K562 (cell line): ENCODE data around the gene HPS4. TPM values are rescaled to one million over a fixed set of nuclear protein-coding genes. Genes with fewer than 3 reads are reported as not detected.

Experiments
- CBX5 ChIP-seq: IDR thresholded peaks from 2 replicates; pipeline ENCODE4 v1.6.1; 2014; ENCODE audit warnings: low read depth, borderline replicate concordance
- CHD4 ChIP-seq: fragments of 200-600 bp; sonication (generic); IDR thresholded peaks from 3 replicates; pipeline ENCODE4 v1.6.1; 2012; ENCODE audit warnings: low read depth, mild to moderate bottlenecking, mixed read lengths, low read length, inconsistent platforms; ENCODE audit not compliant: insufficient read depth, insufficient replicate concordance, poor library complexity, severe bottlenecking
- MTA3 ChIP-seq: fragments of 450-650 bp; formaldehyde crosslinking; IDR thresholded peaks from 2 replicates; pipeline ENCODE4 v1.6.1; 2017; ENCODE audit warnings: mild to moderate bottlenecking, borderline replicate concordance
- NR3C1 ChIP-seq: sonication (generic); formaldehyde crosslinking; IDR thresholded peaks from 2 replicates; pipeline ENCODE4 v1.8.1; 2022; ENCODE audit warnings: missing genetic modification reagents
- RHOXF2B ChIP-seq: fragments of 250-450 bp; sonication (Bioruptor Pico); conservative IDR thresholded peaks from 2 replicates; pipeline ENCODE4 v1.5.1; 2021
- SAP30 ChIP-seq: fragments of 200-600 bp; sonication (generic); IDR thresholded peaks from 2 replicates; pipeline ENCODE4 v1.6.1; 2012; ENCODE audit warnings: borderline replicate concordance, low read depth, mild to moderate bottlenecking, moderate library complexity, low read length, control low read depth, inconsistent platforms; ENCODE audit not compliant: insufficient read depth, poor library complexity, severe bottlenecking
- TBP ChIP-seq: optimal IDR thresholded peaks from 2 replicates; pipeline ENCODE3; 2011; ENCODE audit warnings: low read depth, low read length, improper control_type of control experiment
- YY1 ChIP-seq, 3 experiments: IDR thresholded peaks; 2 replicates each; pipeline ENCODE4 v1.6.1; 2011; ENCODE audit warnings: low read length in 2 of 3, mild to moderate bottlenecking in 2 of 3, moderate library complexity in 2 of 3, borderline replicate concordance in 1 of 3, control low read depth in 1 of 3, low read depth in 1 of 3; ENCODE audit not compliant: insufficient read depth in 3 of 3, insufficient replicate concordance in 2 of 3, control insufficient read depth in 1 of 3, insufficient read length in 1 of 3; ENCODE audit errors: extremely low read depth in 1 of 3
- ZNF24 ChIP-seq: fragments of 450-650 bp; IDR thresholded peaks from 2 replicates; pipeline ENCODE4 v1.6.1; 2016
- ZNF324 ChIP-seq: fragments of 250-450 bp; sonication (Bioruptor Pico); IDR thresholded peaks from 2 replicates; pipeline ENCODE4 v1.4.0; 2020; ENCODE audit warnings: mild to moderate bottlenecking
- ZNF444 ChIP-seq: fragments of 250-450 bp; sonication (Bioruptor Pico); IDR thresholded peaks from 2 replicates; pipeline ENCODE4 v1.4.0; 2020; ENCODE audit warnings: mild to moderate bottlenecking, moderate library complexity
- ZNF507 ChIP-seq: conservative IDR thresholded peaks from 2 replicates; pipeline ENCODE4 v1.6.1; 2017; ENCODE audit warnings: missing genetic modification characterization, missing compliant biosample characterization
- ZNF717 ChIP-seq: fragments of 250-450 bp; sonication (Bioruptor Pico); IDR thresholded peaks from 2 replicates; pipeline ENCODE4 v1.5.0; 2021
- polyA plus RNA-seq, 8 experiments: library from polyadenylated mRNA; depleted of rRNA in 4 of 8; stranded (reverse) in 5 of 8; unstranded in 3 of 8; fragments of >200 nt; fragmentation: Nextera tagmentation in 2 of 8; fragmentation: Illumina TruSeq in 1 of 8; extraction: Ambion mirVana in 2 of 8; extraction: Trizol in 1 of 8; gene quantifications; 2 replicates each; pipeline versions ENCODE4 v1.2.1 to v1.2.3, GENCODE V29; 2011 to 2014; ENCODE audit warnings: inconsistent platforms in 1 of 8, missing spikeins in 1 of 8
- total RNA-seq, 7 experiments: library from RNA; depleted of rRNA in 6 of 7; stranded (reverse); fragments of >200 nt in 6 of 7; fragmentation: Illumina TruSeq in 2 of 7; extraction: Trizol in 2 of 7; gene quantifications; 2 replicates each; pipeline versions ENCODE4 v1.2.1 to v1.2.3, GENCODE V29; 2011 to 2021; ENCODE audit warnings: low replicate concordance in 1 of 7
- TF ChIP-seq, protein P1 (sequence below): conservative IDR thresholded peaks from 2 replicates; pipeline ENCODE4 v1.6.1; 2011; ENCODE audit warnings: low read depth, mild to moderate bottlenecking, low read length; ENCODE audit not compliant: control insufficient read depth
- TF ChIP-seq, protein P2 (sequence below), 2 experiments: fragments of 450-650 bp; IDR thresholded peaks; 2 replicates each; pipeline ENCODE4 v1.6.1; 2016; ENCODE audit warnings: mild to moderate bottlenecking in 2 of 2, borderline replicate concordance in 1 of 2, low read depth in 1 of 2, moderate library complexity in 1 of 2
- TF ChIP-seq, protein P3 (sequence below): sonication (generic); formaldehyde crosslinking; IDR thresholded peaks from 2 replicates; pipeline ENCODE4 v1.8.1; 2023; ENCODE audit warnings: mild to moderate bottlenecking, missing genetic modification reagents

The HPS4 gene
- total and polyA plus RNA-seq, 9 of the 15 experiments (the other 6 are each of a cell fraction or from before 2014, with no cell fraction given): 12.8 to 29.2 (median 25.3) TPM

DNA sequence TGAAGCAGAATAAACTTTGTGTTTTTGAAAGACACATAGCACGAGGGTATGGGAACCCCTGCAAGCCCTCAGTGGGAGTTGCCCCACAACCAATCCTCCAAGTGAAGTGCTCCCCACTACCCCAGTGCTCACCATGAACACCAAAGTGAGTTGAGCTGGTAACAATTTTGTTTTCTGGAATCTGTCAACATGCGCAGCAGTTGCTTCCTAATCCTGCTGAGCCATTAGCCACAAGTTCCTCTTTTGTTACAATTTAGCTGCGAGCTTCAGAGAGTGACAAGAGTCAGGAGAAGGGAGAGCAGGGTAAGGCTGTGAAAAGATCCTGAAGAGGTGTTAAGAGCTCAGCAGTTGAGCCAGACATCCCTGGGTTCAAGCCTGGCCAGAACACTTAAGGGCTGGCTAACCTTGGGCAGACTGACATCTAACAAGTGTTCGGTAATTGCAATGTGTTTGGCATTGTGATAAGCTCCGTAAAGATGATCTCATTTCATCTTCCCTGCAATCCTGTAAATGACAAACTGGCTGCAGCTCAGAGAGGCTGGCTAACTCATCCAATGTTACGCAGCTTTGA, 78.6 kb downstream of the HPS4 start (continued):
- TF ChIP-seq, protein P1, sequence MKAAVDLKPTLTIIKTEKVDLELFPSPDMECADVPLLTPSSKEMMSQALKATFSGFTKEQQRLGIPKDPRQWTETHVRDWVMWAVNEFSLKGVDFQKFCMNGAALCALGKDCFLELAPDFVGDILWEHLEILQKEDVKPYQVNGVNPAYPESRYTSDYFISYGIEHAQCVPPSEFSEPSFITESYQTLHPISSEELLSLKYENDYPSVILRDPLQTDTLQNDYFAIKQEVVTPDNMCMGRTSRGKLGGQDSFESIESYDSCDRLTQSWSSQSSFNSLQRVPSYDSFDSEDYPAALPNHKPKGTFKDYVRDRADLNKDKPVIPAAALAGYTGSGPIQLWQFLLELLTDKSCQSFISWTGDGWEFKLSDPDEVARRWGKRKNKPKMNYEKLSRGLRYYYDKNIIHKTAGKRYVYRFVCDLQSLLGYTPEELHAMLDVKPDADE: no peak
- TF ChIP-seq ZNF507 (tag) (no peak), MTA3 (0 out of 2 replicates have a peak, but pooled peaks have one; percentile 65), RHOXF2B (CRISPR knock-in tag) (no peak), ZNF324 (no peak), TBP (peak; percentile 55), ZNF717 (CRISPR knock-in tag) (no peak), ZNF24 (no peak), ZNF444 (CRISPR knock-in tag) (no peak), YY1 (IDR thresholded peaks at IDR 0.05; ENCODE audit: borderline replicate concordance in 1 of 3, control insufficient read depth in 1 of 3, extremely low read depth in 1 of 3, insufficient read depth in 3 of 3, insufficient read length in 1 of 3, insufficient replicate concordance in 2 of 3, low read depth in 1 of 3, low read length in 2 of 3) (no peak), CBX5 (0 out of 2 replicates have a peak, but pooled peaks have one; percentile 27), CHD4 (no peak), NR3C1 (CRISPR knock-in tag) (no peak), SAP30 (no peak)
- TF ChIP-seq, protein P2, sequence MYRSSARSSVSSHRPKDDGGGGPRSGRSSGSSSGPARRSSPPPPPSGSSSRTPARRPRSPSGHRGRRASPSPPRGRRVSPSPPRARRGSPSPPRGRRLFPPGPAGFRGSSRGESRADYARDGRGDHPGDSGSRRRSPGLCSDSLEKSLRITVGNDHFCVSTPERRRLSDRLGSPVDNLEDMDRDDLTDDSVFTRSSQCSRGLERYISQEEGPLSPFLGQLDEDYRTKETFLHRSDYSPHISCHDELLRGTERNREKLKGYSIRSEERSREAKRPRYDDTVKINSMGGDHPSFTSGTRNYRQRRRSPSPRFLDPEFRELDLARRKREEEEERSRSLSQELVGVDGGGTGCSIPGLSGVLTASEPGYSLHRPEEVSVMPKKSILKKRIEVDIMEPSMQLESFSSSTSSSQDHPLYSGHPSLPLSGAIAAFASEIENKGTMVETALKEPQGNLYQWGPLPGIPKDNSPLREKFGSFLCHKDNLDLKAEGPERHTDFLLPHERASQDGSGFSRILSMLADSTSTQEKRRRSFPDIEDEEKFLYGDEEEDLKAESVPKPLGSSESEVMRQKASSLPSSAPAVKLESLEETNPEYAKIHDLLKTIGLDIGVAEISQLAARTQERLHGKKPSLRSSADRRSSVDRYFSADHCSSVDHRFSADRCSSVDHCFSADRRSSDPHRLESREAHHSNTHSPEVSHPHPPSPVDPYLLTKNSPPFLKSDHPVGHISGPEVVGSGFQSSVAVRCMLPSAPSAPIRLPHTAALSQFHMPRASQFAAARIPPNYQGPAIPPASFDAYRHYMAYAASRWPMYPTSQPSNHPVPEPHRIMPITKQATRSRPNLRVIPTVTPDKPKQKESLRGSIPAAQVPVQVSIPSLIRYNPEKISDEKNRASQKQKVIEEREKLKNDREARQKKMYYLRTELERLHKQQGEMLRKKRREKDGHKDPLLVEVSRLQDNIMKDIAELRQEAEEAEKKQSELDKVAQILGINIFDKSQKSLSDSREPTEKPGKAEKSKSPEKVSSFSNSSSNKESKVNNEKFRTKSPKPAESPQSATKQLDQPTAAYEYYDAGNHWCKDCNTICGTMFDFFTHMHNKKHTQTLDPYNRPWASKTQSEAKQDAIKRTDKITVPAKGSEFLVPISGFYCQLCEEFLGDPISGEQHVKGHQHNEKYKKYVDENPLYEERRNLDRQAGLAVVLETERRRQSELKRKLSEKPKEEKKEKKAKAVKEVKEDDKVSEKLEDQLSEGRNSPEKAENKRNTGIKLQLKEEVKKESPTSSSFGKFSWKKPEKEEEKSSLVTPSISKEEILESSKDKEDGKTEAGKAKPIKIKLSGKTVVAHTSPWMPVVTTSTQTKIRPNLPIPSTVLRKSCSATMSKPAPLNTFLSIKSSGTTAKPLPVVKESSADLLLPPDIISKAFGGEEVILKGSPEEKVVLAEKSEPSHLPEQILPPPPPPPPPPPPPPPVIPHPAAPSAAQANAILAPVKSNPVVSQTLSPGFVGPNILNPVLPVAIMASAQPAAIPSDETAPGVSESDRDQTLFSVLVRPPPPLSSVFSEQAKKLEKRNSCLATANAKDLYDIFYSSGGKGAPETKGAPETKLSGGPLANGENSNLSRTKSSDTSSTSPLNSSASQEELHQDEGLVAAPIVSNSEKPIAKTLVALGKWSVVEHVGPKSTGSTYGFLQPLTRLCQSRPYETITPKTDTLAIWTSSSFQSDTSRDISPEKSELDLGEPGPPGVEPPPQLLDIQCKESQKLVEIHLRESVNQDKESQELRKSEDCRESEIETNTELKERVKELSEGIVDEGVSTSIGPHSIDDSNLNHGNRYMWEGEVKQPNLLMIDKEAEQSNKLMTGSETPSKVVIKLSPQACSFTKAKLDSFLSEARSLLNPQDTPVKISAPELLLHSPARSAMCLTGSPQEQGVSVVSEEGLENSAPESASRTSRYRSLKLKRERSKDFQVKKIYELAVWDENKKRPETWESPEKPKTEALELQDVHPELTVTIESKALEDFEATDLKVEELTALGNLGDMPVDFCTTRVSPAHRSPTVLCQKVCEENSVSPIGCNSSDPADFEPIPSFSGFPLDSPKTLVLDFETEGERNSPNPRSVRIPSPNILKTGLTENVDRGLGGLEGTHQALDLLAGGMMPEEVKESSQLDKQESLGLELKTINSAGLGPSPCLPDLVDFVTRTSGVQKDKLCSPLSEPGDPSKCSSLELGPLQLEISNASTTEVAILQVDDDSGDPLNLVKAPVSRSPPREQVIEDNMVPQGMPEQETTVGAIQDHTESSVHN (IDR thresholded peaks at IDR 0.05; ENCODE audit: borderline replicate concordance in 1 of 2, low read depth in 1 of 2): no peak
- TF ChIP-seq, protein P3, sequence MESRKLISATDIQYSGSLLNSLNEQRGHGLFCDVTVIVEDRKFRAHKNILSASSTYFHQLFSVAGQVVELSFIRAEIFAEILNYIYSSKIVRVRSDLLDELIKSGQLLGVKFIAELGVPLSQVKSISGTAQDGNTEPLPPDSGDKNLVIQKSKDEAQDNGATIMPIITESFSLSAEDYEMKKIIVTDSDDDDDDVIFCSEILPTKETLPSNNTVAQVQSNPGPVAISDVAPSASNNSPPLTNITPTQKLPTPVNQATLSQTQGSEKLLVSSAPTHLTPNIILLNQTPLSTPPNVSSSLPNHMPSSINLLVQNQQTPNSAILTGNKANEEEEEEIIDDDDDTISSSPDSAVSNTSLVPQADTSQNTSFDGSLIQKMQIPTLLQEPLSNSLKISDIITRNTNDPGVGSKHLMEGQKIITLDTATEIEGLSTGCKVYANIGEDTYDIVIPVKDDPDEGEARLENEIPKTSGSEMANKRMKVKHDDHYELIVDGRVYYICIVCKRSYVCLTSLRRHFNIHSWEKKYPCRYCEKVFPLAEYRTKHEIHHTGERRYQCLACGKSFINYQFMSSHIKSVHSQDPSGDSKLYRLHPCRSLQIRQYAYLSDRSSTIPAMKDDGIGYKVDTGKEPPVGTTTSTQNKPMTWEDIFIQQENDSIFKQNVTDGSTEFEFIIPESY (CRISPR knock-in tag): no peak
